ENCODE measurements around the gene UGT1A3. TPM values are rescaled to one million over a fixed set of nuclear protein-coding genes. Genes with fewer than 3 reads are reported as not detected.
"Not testable (repeated sequence)": the region's sequence is repeated elsewhere in the genome, so short reads cannot be mapped to it uniquely, and the experiment has no call there.

UGT1A3 gene
- polyA plus RNA-seq, 3 donors = not detected

GRCh38 chr2:233751212-233752009, 22.6 kb downstream of the UGT1A3 start:
- H3K27ac ChIP-seq (ENCODE audit: low read depth, low read length) = not testable (repeated sequence)
- WGBS, 3 donors = 63 to 73% (median 68%) methylated on average over 2 of the region's 2 CpGs

DNA sequence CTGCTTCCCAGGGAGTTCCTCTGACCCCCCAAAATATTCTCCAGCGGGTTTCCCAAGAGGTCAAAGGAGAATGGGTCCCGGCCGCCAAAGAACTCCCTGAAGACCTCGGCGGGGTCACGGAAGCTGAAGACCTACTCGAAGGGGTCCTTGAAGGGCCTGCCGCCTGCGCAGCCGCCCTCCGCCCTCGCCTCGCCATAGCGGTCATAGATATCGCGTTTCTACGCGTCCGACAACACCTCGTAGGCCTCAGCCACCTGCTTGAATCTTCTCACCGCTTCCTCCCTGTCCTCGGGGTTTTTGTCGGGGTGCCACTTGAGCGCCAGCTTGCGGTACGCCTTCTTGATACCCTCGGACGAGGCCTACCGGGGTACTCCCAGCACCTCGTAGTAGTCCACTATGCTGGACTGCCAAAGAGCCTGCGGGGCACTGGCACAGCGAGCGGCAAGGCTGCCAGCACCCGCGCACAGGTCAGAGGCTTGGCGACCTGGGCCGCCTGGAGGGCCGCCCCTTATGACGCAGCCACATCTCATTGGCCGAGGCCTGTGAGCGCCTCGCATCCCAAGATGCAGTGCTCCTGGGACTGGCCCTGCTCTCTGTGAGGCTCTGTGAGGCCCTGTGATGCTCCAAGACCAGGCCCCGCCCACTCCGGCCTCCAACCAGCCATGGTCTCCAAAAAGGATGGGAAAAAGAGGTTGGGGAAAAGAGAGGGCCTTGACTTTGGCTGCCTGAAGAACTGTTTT, 26.2 kb downstream of the UGT1A3 start:
- 90 to 93% (median 91%) methylated on average over 42 to 44 of the region's 44 CpGs for WGBS, 3 donors
- H3K27ac ChIP-seq (ENCODE audit: low read depth, low read length) = no peak overlapping the region

DNA sequence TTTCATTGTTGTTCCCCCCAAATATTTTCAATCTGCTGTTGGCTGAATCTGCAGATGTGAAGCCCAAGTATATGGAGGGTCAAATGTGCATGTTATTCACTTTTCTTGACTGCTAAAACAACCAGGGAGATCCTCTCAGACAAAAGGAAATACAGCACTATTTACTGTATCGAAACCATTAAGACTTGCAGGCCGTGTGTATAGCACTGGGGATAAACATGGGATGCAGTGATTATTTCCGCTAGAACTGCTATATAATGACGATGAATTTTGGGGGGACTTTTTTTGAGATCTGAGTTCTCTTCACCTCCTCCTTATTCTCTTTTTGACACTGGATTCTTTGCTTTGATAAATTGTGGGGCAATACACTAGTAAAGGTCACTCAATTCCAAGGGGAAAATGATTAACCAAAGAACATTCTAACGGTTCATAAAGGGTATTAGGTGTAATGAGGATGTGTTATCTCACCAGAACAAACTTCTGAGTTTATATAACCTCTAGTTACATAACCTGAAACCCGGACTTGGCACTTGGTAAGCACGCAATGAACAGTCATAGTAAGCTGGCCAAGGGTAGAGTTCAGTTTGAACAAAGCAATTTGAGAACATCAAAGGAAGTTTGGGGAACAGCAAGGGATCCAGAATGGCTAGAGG, 27.7 kb downstream of the UGT1A3 start:
- no peak overlapping the region for H3K27ac ChIP-seq (ENCODE audit: low read depth, low read length)
- 57 to 78% (median 71%) methylated on average over 7 of the region's 7 CpGs for WGBS, 3 donors

GRCh38 chr2:233758141-233758540, 29.3 kb downstream of the UGT1A3 start:
- H3K27ac ChIP-seq (ENCODE audit: low read depth, low read length) = no peak overlapping the region

DNA sequence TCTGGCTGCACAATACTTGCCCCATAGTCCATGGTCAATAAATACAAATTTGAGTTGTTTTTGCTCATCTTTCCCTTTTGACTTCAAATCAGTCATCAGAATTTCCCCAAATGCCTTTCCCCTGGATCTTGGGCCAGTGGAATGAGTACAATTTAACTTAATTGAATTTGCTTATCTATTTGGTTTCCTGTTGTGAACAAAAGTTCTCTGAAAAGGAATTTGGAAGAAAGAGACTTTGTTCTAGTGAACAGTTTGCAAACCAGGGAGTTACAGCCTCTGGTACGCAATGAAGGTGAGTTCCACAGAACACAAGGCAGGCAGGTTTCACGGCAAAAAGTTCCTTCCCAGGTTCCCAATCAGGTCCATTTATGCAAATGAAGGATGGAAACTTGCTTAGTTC, 30.0 kb downstream of the UGT1A3 start:
- H3K27ac ChIP-seq (ENCODE audit: low read depth, low read length) = no peak overlapping the region
- WGBS, 3 donors = 86 to 93% (median 92%) methylated on average over 2 of the region's 2 CpGs

DNA sequence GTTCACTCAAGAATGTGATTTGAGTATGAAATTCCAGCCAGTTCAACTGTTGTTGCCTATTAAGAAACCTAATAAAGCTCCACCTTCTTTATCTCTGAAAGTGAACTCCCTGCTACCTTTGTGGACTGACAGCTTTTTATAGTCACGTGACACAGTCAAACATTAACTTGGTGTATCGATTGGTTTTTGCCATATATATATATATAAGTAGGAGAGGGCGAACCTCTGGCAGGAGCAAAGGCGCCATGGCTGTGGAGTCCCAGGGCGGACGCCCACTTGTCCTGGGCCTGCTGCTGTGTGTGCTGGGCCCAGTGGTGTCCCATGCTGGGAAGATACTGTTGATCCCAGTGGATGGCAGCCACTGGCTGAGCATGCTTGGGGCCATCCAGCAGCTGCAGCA, 31.2 kb downstream of the UGT1A3 start, which contains the start of gene UGT1A1:
Gene UGT1A1 (plus strand): TSS at position 228 of the 400 bp plus-strand sequence. CDS start 18 bp downstream, at position 246.
- H3K27ac ChIP-seq (ENCODE audit: low read depth, low read length) = no peak within 1 kb of the TSS

GRCh38 chr2:233761040-233761769, 32.4 kb downstream of the UGT1A3 start:
- WGBS, 3 donors = 74 to 80% (median 80%) methylated on average over 4 of the region's 4 CpGs
- no peak overlapping the region for H3K27ac ChIP-seq (ENCODE audit: low read depth, low read length)

More for the DNA sequence above, 31.2 kb downstream of the UGT1A3 start, which contains the start of gene UGT1A1:
- WGBS, 3 donors = 70 to 92% (median 92%) methylated on average over 6 of the region's 6 CpGs

- 66 to 70% (median 68%) methylated on average over 7 of the region's 7 CpGs for WGBS, 3 donors
- no peak overlapping the region for H3K27ac ChIP-seq (ENCODE audit: low read depth, low read length)
Observed at GRCh38 chr2:233764264-233764663, 35.4 kb downstream of the UGT1A3 start.

GRCh38 chr2:233764761-233765160, 35.9 kb downstream of the UGT1A3 start:
- H3K27ac ChIP-seq (ENCODE audit: low read depth, low read length) = no peak overlapping the region
- WGBS, 3 donors = 38 to 64% (median 51%) methylated on average over 3 of the region's 3 CpGs

DNA sequence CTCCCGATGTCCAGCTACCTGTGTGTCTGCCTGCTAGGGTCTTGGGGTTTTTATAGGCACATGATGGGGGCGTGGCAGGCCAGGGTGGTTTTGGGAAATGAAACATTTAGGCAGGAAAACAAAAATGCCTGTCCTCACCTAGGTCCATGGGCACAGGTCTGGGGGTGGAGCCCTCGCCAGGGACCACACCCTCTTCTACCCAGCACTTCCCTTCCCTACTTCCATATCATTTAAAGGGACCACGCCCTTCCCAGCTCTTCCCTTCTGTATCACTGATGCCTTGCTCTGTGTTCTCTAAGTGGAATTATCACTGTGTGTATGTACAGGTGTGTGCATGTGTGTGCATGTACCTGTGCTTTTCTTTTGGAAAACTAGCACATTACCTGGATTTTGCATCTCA, 37.6 kb downstream of the UGT1A3 start:
- WGBS, 3 donors = 77 to 86% (median 78%) methylated on average over 4 of the region's 4 CpGs
- no peak overlapping the region for H3K27ac ChIP-seq (ENCODE audit: low read depth, low read length)

GRCh38 chr2:233768076-233768475, 39.2 kb downstream of the UGT1A3 start:
- no peak overlapping the region for H3K27ac ChIP-seq (ENCODE audit: low read depth, low read length)
- WGBS, 3 donors = 74 to 81% (median 79%) methylated on average over 4 of the region's 4 CpGs

- H3K27ac ChIP-seq (ENCODE audit: low read depth, low read length) = no peak overlapping the region
- WGBS, 3 donors = 87 to 93% (median 89%) methylated on average over 9 of the region's 9 CpGs
Observed at GRCh38 chr2:233769260-233769659, 40.4 kb downstream of the UGT1A3 start.

DNA sequence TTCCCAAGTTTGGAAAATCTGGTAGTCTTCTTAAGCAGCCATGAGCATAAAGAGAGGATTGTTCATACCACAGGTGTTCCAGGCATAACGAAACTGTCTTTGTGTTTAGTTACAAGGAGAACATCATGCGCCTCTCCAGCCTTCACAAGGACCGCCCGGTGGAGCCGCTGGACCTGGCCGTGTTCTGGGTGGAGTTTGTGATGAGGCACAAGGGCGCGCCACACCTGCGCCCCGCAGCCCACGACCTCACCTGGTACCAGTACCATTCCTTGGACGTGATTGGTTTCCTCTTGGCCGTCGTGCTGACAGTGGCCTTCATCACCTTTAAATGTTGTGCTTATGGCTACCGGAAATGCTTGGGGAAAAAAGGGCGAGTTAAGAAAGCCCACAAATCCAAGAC, 43.3 kb downstream of the UGT1A3 start:
- 87 to 92% (median 89%) methylated on average over 16 of the region's 16 CpGs for WGBS, 3 donors
- H3K27ac ChIP-seq (ENCODE audit: low read depth, low read length) = no peak overlapping the region

- H3K27ac ChIP-seq (ENCODE audit: low read depth, low read length) = no peak overlapping the region
- 50 to 71% (median 68%) methylated on average over 5 of the region's 5 CpGs for WGBS, 3 donors
Observed at GRCh38 chr2:233772583-233772982, 43.7 kb downstream of the UGT1A3 start.

GRCh38 chr2:233773854-233774253, 45.0 kb downstream of the UGT1A3 start:
- H3K27ac ChIP-seq (ENCODE audit: low read depth, low read length) = no peak overlapping the region
- WGBS, 3 donors = 75 to 89% (median 87%) methylated on average over 5 of the region's 5 CpGs

- 86 to 93% (median 87%) methylated on average over 6 of the region's 6 CpGs for WGBS, 3 donors
- no peak overlapping the region for H3K27ac ChIP-seq (ENCODE audit: low read depth, low read length)
Observed at GRCh38 chr2:233775414-233775813, 46.6 kb downstream of the UGT1A3 start.

DNA sequence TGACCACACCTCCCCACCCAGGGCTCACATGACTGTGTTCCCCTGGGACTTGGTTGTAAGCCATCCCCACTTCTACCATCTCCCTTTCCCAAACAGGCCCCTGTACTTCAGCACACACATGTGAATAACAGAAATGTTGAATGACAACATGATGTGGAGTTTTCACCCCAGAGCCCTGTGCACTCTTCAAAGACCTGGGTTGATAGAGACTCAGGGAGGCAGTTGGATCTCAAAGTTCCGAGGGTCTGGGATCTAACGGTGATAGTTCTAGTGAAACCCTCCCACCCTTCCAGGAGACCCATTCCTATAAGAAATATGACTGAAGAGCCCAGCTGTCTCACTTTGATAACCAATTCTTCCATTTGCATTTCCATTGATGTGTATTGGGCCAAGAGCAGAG, 49.2 kb downstream of the UGT1A3 start, which contains the start of gene MROH2A:
Gene MROH2A (plus strand): TSS at position 301 of the 400 bp plus-strand sequence. CDS start 1,029 bp downstream, outside the sequence.
- no peak within 1 kb of the TSS for H3K27ac ChIP-seq (ENCODE audit: low read depth, low read length)
- 73 to 89% (median 81%) methylated on average over 2 of the region's 2 CpGs for WGBS, 3 donors

- 84 to 88% (median 88%) methylated on average over 4 of the region's 4 CpGs for WGBS, 3 donors
Observed at GRCh38 chr2:233779722-233780121, 50.9 kb downstream of the UGT1A3 start.

More at GRCh38 chr2:233779722-233780121, 50.9 kb downstream of the UGT1A3 start:
- no peak overlapping the region for H3K27ac ChIP-seq (ENCODE audit: low read depth, low read length)

Measured in adipose tissue (tissue), 3 donors.